ENCODE data around the gene KAT7. TPM values are rescaled to one million over a fixed set of nuclear protein-coding genes. Genes with fewer than 3 reads are reported as not detected.

Gene KAT7
- polyA plus RNA-seq, 3 donors = 17.5 to 28.1 (median 18.1) TPM

- WGBS (ENCODE audit: insufficient coverage) = 68% methylated on average over 6 of the region's 7 CpGs
- H3K4me1 ChIP-seq (ENCODE audit: control insufficient read depth in 1 of 2, insufficient read depth in 2 of 2, low read length in 2 of 2) = peaks cover 4 to 5% of the 10 kb centered on the region in 2 donors
- no peak overlapping the region for H2AFZ ChIP-seq (ENCODE audit: insufficient read depth, low read depth, low read length, poor library complexity, severe bottlenecking)
- no peak for TF ChIP-seq CTCF (IDR thresholded peaks at IDR 0.05)
- no peak overlapping the region for H3K4me3 ChIP-seq (replicated peaks in 1 of 3; ENCODE audit: low read depth in 2 of 3, low read length in 3 of 3)
- H3K4me3 Mint-ChIP-seq = peak overlapping the region in 1 of 2 donors; percentile 4
- no peak overlapping the region for H3K9ac ChIP-seq (ENCODE audit: insufficient read depth, low read length, poor library complexity, severe bottlenecking)
- peaks cover 55 to 80% (median 68%) of the 10 kb centered on the region in 3 donors for H3K27me3 Mint-ChIP-seq (ENCODE audit: low read depth in 3 of 3)
- H3K27ac ChIP-seq (ENCODE audit: low read depth in 1 of 2, low read length in 2 of 2) = no peak overlapping the region
- H3K4me1 Mint-ChIP-seq = peaks cover 6% of the 10 kb centered on the region
- peaks cover 0 to 4% (median 1%) of the 10 kb centered on the region in 7 donors for H3K9me3 Mint-ChIP-seq
- peaks cover 21 to 49% of the 10 kb centered on the region in 2 donors for H3K27me3 ChIP-seq (ENCODE audit: control insufficient read depth in 2 of 2, insufficient read depth in 2 of 2, low read length in 2 of 2)
- H3K4me2 ChIP-seq (replicated peaks; ENCODE audit: extremely low read depth, low read length, poor library complexity, severe bottlenecking) = no peak overlapping the region
- intact Hi-C loops (cut with micrococcal nuclease) = loop anchor here in 1 of 2 donors (5.0 kb wide), 1 partner anchor 75 kb away; no protein-coding TSS in a partner anchor
- no peaks in the 10 kb centered on the region for H4K20me1 ChIP-seq (ENCODE audit: insufficient read depth, low read length)
- H3K9me3 ChIP-seq (replicated peaks in 1 of 2; ENCODE audit: control insufficient read depth in 1 of 2, insufficient read depth in 1 of 2, low read length in 2 of 2) = no peaks in the 10 kb centered on the region
- DNase-seq = no peak
- H3K36me3 ChIP-seq (replicated peaks in 1 of 2; ENCODE audit: control insufficient read depth in 1 of 2, insufficient read depth in 2 of 2, low read length in 2 of 2) = no peaks in the 10 kb centered on the region
- H3K27ac Mint-ChIP-seq = no peak overlapping the region
- peaks cover 0 to 2% of the 10 kb centered on the region in 2 donors for H3K36me3 Mint-ChIP-seq
- no peaks in the 10 kb centered on the region for H3K79me2 ChIP-seq (ENCODE audit: insufficient read depth, low read length)
These were observed 94.0 kb downstream of the KAT7 start for GRCh38 chr17:49882434-49882833.

Other genes with a start within 250 kb of the KAT7 start
- gene NXPH3, start 212.8 kb upstream of the KAT7 start, polyA plus RNA-seq = not detected
- 10 to 100 TPM; 41.3 to 65.5 (median 63.2) TPM for gene SPOP, start 110.6 kb upstream of the KAT7 start, polyA plus RNA-seq
- 10 to 100 TPM; 56.0 to 61.0 (median 58.8) TPM for gene SLC35B1, start 80.7 kb upstream of the KAT7 start, polyA plus RNA-seq
- 10 to 100 TPM; 11.8 to 34.9 (median 17.9) TPM for gene FAM117A, start 24.6 kb upstream of the KAT7 start, polyA plus RNA-seq
- not detected for gene TAC4, start 59.4 kb downstream of the KAT7 start, polyA plus RNA-seq
- gene DLX4, start 180.5 kb downstream of the KAT7 start, polyA plus RNA-seq = 1 to 10 TPM in 1 of 3 donors, under 1 TPM in 1, not detected in 1; 0.20 to 3.5 TPM
- gene DLX3, start 206.5 kb downstream of the KAT7 start, polyA plus RNA-seq = not detected

Measured in CD14-positive monocyte (primary cell).